Stimulated activated CD4-positive, alpha-beta T cell treated with anti-CD3 and anti-CD28 coated beads, Interleukin-15, amount 100 ng/mL, for 24 hours (primary cell): ENCODE data around the gene SIPA1L3.

Experiments used
- DNase-seq: peaks from one replicate; pipeline ENCODE4 v3.0.0-alpha.2; 2020

The SIPA1L3 gene

GRCh38 chr19:38164526-38164925 is 257.5 kb downstream of the SIPA1L3 start:
- no peak for DNase-seq

GRCh38 chr19:38165335-38165734 is 258.3 kb downstream of the SIPA1L3 start:
- no peak for DNase-seq

GRCh38 chr19:38168637-38169036 is 261.6 kb downstream of the SIPA1L3 start:
- DNase-seq = no peak

- no peak for DNase-seq
These were observed 263.3 kb downstream of the SIPA1L3 start for GRCh38 chr19:38170334-38170733.

GRCh38 chr19:38172001-38172400 is 265.0 kb downstream of the SIPA1L3 start:
- DNase-seq = no peak

- DNase-seq = no peak
These were observed 266.5 kb downstream of the SIPA1L3 start for GRCh38 chr19:38173291-38174041.

- DNase-seq = no peak
These were observed 268.4 kb downstream of the SIPA1L3 start for GRCh38 chr19:38175422-38175821.

GRCh38 chr19:38180071-38180470 is 273.1 kb downstream of the SIPA1L3 start:
- DNase-seq = no peak

GRCh38 chr19:38182536-38183210 is 275.7 kb downstream of the SIPA1L3 start:
- no peak for DNase-seq

GRCh38 chr19:38183251-38183897 is 276.4 kb downstream of the SIPA1L3 start:
- no peak for DNase-seq

GRCh38 chr19:38184815-38185214 is 277.8 kb downstream of the SIPA1L3 start:
- no peak for DNase-seq

- DNase-seq = no peak
These were observed 278.6 kb downstream of the SIPA1L3 start for GRCh38 chr19:38185562-38185961.

- DNase-seq = peak; percentile 24
These were observed 283.1 kb downstream of the SIPA1L3 start for GRCh38 chr19:38190061-38190460.

- no peak for DNase-seq
These were observed 283.8 kb downstream of the SIPA1L3 start for GRCh38 chr19:38190793-38191192.

- DNase-seq = no peak
These were observed 284.7 kb downstream of the SIPA1L3 start for GRCh38 chr19:38191747-38192146.

- no peak for DNase-seq
These were observed 286.4 kb downstream of the SIPA1L3 start for GRCh38 chr19:38193445-38193844.

- no peak for DNase-seq
These were observed 287.2 kb downstream of the SIPA1L3 start for GRCh38 chr19:38194061-38194701.

- DNase-seq = no peak
These were observed 288.2 kb downstream of the SIPA1L3 start for GRCh38 chr19:38195237-38195636.

- no peak for DNase-seq
These were observed 289.3 kb downstream of the SIPA1L3 start for GRCh38 chr19:38196245-38196837.

GRCh38 chr19:38196948-38197656 is 290.1 kb downstream of the SIPA1L3 start:
- no peak for DNase-seq

GRCh38 chr19:38197937-38198704 is 291.1 kb downstream of the SIPA1L3 start:
- no peak for DNase-seq

- no peak for DNase-seq
These were observed 292.3 kb downstream of the SIPA1L3 start for GRCh38 chr19:38199340-38199739.
